GM18499 (cell line): Measurements from ENCODE around the gene FKBP2.

Source experiments
- ATAC-seq: cut with Tn5 transposase; IDR thresholded peaks from one replicate; pipeline ENCODE4 v1.9.1; 2021; ENCODE audit warnings: moderate number of reproducible peaks; ENCODE audit not compliant: insufficient read depth, unreplicated experiment

FKBP2 gene

DNA sequence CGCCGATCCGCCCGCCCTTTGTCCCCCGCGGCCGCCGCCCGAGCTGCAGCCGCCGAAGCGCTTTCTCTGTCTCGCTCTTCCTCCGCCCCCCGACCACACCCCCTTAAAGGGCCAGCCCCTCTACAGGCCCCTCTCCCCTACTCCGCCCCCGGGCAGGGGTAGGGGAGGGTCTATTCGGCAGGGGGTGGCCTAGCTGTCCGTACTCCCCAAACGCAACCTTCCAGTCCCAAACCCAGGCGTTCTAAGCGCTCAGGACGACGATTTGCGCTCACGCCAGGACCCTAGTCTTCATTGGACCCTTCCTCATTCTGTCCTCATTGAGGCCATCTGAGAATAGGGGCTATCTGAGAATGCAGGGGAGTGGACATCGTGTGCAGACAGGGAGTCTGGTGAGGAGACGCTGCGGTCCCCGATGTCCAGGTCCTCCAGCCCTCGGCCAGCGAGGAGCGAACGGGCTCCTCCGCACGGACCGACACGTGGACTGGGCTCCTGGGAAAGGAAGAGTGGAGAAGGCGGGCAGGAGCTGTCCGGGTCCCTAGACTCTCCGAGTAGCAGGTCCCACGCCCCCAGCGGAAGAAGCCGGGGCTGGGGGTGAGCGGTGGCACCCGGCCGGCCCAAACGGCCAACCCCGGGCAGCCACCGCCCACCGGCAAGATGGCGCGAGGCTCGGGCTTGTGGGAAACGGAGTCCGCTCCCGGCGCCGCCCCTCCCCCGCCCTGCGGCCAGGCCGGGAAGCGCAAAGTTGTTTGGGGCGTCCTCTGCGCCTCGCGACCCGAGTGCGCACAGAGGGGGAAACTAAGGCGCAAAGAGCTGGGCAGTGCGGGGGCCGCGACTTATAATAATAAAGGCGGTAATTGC, 6.2 kb downstream of the FKBP2 start, which contains the start of gene PPP1R14B:
Gene PPP1R14B, minus strand, starts transcription at position 73 of the 858 bp plus-strand sequence. CDS start 270 bp downstream, outside the sequence.
- no peak for ATAC-seq

DNA sequence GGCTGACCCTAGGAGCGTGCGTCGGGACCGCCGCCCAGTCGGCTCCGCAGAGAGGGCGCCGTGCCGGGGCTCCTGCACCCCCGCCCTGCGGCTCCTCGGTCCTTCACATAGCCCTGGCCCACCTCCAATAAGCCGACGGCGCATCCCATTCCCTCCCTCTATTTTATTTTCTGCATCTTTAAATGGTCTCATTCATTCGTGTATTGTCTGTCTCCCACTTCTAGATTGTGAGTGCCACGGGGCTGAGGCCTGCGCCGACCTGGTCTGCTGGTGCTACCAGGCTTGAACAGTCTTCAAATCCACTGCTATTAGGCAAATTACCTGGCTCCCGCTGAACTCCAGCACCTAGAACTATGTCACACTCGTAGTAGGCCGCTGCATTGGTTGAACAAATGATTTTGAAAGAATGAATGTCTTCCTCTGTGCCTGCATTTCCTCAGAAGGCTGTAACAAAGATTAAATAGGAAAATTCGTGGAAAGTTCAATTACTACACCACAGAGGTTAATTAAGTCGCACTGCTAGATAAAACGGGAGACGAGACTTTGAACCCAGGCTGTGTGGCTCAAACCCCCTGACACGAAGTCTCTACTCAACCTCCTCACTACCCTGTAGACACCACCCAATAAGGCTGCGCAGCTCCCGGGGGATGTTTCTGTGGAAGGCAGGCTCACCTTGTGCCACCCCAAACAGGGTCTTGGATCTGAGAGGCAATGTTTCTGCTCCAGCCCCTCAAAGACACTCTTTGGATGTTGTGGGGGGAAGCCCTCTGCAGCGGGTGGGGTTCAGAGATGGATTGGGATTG, 7.0 kb downstream of the FKBP2 start:
- ATAC-seq = no peak

DNA sequence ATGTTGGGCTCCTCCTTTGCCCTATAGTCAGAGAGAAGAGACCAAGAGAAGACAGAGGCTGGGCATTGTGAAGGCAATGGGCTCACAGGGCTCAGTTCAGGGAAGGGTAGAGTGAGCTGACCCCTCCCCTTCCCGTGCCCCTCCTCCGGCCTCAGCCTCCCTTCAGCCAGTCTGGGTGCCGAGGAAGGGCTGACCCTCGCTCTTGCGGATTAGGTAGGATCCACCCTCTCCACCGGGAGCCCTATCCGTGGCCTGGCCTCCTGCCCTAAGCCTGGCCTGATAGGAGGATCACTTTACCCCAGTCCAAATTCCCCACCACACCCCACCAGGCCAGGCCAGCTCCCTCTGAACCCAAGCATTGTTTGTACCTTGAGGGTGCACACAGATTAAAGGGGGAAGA, 7.7 kb downstream of the FKBP2 start:
- ATAC-seq = no peak

DNA sequence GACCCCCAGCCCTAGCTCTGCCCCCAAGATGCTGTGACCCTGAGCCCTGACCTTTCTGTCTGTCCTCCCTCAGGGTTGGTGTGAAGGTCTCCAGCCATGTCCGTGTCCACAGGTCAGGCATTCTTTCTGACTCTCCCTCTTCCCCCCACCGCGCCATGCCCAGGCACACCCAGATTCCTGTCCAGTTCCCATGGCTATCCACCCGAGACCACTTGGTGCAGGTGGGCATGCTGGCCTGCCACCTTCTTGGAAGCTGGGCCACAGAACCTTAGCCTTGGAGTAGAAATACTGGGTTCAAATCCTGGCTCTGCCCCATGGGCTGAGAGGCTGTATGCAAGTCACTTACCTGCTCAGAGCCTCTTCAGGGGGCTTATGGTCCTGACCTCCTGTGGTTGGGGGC, 8.1 kb downstream of the FKBP2 start:
- ATAC-seq = no peak

DNA sequence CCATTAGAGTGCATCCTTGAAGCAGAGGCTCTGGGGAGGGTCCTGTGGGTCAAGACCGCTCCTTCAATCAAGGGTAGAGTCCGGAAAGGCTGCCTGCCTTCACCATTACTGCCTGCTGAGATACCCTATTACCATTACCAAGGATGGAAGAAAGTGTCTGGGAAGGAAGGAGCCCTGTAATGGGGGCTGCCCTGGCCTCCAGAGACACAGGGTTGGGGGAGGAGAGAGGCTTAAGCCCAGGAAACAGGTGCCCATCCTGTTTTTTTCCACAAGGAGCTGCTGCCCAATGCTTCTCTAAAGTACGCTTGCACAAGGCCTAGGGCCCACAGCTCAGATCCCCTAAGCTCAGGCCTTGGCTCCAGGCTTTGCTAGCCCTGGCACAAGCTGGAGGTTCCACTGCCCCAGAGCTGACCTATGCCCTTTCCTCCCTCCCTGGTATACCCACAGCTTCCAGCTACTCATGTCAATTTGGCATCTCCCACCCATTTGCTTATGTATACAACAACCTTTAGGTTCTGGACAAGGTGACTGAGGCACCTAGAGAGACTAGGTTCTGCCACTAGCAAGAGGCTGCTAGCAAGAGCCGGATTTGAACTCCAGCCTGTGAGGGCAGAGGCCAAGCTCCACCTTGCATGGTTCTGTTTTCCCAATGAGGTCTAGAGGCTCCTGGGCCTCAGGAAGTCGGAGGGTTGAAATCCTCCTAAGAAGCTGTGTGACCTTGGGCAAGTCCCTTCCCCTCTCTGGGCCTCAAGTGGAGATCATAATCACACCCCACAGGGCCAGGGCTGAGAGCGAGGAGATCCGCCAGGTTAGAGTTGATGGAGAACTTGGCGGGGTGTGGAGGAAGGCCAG, 8.9 kb downstream of the FKBP2 start:
- ATAC-seq = no peak

DNA sequence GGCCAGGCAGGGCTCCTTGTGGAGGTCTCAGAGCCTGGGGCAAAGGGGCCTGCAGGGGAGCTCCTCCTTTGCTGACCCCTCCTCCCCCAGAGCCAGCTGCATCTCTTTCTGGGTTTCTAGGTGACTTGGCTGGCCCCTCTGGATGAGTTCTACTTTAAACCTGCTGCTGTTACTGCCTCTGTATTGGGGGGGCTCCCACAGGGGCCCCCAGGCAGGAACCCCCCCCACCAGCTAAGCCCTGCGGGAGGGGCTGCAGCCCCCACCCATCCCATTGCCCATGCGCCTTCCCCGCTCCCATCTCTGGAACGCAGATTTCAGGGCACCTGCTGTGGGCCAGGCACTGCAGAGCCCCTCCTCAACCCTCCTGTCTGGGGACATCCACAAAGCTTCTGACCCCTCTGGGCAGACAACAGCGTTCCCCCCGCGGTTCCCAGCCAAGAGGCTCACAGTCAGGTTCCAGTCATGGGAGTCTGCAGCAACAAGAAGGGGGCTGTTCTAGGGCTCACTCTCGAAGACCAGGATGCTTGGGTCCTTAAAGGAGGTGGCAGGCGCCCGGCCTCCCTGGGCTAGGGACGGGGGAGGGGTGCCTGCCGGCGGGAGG, 9.6 kb downstream of the FKBP2 start:
- ATAC-seq = no peak

DNA sequence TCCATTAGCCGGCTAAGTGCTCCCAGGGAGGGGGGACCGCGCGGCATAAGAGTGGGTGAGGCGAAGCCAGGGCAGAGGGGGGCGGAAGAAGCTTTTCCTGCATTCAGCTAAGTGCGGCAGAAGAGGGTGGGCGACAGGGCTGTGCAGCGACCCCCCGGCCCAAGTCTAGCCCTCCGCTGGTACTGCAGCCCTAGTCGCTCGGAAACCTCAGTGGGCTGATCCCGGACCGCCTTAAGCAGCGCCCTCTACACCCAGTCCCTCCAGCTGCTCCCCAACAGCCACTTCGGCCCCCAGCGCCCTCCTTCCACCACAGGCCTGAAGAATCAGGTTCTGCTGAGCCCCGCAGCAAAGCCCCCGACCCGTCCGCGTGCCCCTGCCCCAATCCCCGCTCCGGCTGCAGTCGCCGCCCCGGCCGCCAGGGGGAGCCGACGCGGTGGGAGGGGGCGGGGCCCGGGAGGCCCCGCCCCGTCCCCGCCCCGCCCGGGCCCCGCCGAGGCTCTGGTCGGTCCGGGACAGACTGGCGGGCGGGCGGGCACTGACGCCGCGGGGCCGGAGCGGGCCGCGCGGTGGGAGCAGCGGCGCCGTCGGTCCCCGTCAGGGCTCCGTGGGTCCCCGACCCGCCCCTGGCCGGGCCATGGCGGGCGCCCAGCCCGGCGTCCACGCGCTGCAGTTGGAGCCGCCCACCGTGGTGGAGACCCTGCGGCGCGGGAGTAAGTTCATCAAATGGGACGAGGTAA, 10.3 kb downstream of the FKBP2 start, which contains the start of gene PLCB3:
Gene PLCB3, plus strand, starts transcription at position 515 of the 737 bp plus-strand sequence. Its CDS starts 120 bp downstream, at position 635.
- no peak for ATAC-seq

DNA sequence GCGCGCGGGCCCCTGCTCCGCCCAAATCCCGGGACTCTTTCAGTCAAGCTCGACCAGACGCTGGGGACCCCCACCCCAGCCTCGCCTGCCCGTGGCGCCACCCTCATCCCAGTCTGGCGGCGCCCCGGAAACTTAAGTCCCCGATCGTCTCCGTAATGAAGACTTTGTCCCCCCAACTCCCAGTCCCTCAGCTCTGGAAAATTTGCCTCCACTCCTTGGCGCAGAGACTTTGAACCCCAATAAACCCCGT, 10.8 kb downstream of the FKBP2 start:
- no peak for ATAC-seq

DNA sequence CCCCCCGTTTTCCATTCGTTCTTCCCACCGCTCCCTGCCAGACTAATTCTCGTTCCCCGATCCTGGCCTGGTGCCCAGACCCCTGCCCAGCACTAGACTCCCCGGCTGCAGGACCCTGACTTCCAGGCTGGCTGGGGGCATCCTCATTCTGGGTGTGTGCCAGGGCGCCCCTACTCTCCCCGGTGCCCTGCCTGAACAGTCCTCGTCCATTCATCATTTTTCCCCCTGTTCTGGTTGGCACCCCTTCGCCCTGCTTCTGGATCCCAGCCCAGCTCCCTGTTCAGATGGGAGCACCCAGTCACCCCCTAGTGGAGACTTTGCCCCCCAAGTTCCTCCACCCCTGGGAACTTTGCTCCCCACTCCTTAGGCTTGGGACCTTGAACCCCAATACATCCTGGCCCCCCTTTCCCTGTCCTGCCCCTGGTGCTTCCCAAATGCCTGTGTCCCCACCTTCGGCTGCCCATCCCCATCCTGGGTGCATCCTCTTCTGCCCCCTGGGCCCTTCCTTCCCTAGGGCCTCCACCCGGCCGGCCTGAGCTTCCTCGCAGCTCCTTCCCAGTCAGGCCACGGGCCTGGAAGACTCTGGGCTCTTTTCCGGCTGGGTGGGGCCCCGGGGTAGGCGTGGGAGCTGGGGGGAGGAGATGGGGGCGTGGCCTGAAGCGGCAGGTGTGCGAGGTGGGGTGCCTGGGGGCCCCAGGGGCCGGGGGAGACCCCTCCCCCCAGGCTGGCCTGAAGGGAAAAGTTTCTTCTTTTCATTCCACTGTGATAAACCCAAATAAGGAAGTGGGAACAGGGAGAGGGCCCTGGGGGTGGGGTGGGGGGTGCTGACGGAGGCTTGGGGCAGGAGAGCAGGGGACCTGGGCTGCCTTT, 11.3 kb downstream of the FKBP2 start:
- no peak for ATAC-seq

DNA sequence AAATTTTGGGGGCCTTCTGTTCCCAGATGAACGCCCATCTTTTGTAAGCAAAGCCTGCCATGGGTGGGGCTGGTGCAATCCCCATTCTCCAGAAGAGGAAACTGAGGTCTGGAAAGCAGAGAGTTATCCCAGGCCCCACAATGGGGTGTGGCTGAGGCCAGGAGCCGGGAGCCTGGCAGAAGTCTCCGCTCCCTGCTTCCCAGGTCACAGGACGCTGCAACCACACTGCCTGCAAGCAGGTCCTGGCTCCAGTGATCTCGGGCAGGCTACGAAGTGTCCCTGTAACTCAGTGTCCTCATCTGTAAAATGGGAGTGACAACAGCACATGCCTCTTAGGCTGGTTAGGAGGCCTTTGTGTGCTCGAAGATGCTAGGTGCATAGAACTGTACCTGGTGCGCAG, 12.1 kb downstream of the FKBP2 start:
- ATAC-seq = no peak

DNA sequence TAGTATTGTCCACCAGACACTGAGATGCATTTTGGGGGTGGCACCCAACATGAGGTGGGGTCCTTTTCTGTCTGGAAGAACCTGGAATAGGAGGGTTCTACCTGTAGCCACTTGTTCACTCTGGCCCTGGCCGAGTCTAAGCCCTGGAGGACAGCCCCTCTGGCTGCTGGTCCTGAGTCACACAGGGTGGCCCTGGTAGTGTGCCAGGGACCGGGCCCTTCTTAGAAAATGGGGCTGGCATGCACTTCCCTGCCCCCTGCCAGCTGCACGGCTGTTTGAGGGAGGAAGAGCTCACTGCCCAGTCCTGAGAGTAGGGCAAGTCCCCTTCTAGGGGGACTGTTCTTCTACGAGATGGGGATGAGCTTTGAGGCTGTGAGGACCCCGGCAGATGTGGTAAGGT, 12.6 kb downstream of the FKBP2 start:
- no peak for ATAC-seq

DNA sequence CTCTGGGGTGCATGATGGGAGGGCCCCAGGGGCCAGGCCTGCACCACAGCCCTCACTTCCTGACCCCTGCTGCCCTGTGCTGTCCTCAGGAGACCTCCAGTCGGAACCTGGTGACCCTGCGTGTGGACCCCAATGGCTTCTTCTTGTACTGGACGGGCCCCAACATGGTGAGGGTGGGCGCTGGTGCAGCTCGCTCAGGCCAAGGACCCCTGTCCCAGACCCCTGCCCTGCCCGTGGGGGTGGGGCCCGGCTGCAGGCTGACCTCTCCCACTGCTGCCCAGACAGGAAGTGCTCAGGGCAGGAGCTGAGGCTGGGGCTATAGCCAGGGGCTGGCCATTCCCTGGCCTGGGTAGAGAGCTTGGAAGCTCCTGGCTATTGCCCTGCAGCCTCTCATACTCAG, 13.4 kb downstream of the FKBP2 start:
- ATAC-seq = no peak

DNA sequence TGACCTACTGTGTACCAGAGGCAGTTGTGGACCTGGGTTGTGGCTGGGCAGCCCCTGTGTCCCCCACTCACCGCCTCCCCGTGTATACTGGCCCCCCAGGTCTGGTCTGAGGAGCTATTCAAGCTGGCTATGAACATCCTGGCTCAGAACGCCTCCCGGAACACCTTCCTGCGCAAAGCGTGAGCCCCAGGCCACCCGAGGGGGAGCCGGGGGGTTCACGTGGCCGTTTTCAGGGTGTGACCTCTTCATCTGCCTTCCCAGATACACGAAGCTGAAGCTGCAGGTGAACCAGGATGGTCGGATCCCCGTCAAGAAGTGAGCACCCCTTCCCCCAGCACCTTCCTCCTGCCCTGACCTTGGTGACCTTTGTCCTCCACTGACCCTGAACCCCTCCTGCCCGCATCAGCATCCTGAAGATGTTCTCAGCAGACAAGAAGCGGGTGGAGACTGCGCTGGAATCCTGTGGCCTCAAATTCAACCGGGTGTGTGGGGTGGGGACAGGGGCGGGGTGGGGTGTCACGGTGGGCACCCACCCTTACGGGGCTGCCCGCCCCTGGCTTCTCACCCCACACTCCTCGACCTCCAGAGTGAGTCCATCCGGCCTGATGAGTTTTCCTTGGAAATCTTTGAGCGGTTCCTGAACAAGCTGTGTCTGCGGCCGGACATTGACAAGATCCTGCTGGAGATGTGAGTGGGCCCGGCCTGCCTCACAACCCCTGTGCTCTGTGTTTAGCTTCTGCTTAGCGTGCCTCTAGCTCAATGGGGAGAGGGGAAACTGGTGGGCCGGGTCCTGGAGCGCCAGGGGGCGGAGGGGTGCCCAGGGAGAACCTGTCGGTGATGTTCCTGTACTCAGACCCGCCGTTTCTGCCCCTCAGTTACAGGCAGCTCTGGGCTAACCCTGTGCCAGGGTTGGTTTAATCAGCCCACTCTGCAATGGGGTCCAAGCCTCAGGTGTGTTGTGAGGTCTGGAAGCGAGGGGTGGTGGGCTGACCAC, 14.5 kb downstream of the FKBP2 start:
- no peak for ATAC-seq

DNA sequence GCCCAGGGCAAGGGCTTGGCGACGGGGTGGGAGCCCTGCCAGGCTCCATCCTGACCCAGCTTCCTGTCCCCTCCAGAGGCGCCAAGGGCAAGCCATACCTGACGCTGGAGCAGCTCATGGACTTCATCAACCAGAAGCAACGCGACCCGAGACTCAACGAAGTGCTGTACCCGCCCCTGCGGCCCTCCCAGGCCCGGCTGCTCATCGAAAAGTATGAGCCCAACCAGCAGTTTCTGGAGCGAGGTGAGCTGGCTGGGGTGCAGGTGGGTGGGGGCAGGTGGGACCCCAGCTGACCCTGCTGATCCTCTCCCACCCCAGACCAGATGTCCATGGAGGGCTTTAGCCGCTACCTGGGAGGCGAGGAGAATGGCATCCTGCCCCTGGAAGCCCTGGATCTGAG, 15.4 kb downstream of the FKBP2 start:
- ATAC-seq = no peak

DNA sequence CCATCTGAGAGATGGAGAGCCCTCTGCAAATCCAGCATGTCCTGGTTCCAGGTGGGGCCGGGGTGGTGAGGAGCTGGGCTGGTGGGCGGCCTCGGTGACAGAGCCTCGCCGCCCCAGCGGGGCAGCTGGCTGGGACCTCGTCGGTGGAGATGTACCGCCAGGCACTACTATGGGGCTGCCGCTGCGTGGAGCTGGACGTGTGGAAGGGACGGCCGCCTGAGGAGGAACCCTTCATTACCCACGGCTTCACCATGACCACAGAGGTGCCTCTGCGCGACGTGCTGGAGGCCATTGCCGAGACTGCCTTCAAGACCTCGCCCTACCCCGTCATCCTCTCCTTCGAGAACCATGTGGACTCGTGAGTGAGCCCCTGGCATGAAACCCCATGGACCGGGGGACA, 17.5 kb downstream of the FKBP2 start:
- no peak for ATAC-seq

DNA sequence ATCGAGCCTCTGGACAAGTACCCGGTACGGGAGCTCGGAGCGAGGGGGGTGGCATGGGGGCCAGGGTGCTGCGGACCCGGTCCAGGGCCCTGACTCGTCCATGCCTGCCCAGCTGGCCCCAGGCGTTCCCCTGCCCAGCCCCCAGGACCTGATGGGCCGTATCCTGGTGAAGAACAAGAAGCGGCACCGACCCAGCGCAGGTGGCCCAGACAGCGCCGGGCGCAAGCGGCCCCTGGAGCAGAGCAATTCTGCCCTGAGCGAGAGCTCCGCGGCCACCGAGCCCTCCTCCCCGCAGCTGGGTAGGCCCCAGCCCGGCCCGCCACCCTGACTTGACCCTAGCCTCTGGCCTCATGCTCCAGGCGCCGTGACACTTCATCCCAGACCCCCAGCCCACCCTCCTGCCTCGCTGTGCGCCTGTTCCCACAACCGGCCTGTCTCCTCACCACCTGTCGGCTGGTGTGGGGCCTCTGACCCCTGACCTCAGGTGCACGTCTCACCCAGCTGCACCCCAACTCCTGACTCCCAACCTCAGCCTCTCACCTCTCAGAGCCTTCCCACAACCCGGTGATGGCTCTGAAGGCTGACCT, 18.1 kb downstream of the FKBP2 start:
- no peak for ATAC-seq

DNA sequence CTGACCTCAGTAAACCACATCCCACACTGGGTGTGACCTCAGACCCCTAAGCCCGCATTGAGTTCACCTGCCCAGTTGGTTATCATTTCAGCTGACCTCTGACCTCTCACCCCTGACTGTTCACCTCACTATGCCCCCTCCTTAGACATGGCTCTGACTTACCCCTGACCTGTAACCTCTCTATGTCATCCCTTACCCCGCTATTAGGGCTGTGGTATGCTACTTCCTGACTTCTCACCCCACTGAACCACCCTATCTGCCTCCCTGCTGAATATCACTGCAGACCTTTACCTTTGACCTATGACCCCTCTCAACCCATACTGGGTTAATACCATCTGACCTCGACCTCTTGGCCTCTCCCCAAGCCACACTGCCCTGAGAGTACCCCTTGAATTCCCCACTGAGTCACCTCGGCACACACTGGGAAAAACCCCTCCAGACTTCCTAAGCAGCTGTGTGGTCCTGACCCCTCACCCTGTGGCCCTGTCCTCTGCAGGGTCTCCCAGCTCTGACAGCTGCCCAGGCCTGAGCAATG, 18.7 kb downstream of the FKBP2 start:
- no peak for ATAC-seq
